Large intestine (tissue), 3 donors: ENCODE measurements around the gene MEAF6. TPM values are rescaled to one million over a fixed set of nuclear protein-coding genes. Genes with fewer than 3 reads are reported as not detected.
A peak's percentile ranks its signal among the peaks of the same experiment; 100 is the strongest.
"Not testable (repeated sequence)": the region's sequence is repeated elsewhere in the genome, so short reads cannot be mapped to it uniquely, and the experiment has no call there.

Experiments used
- DNase-seq, 2 donors: peaks; one replicate each; pipeline versions ENCODE4 v3.0.0 to v3.0.0-alpha.2; 2013
- H3K27ac ChIP-seq: one replicate; pipeline ENCODE4 v1.5.1; 2013; ENCODE audit warnings: low read length
- H3K27me3 ChIP-seq: 2 replicates; pipeline ENCODE4 v1.6.1; 2013; ENCODE audit warnings: low read length; ENCODE audit not compliant: control insufficient read depth, insufficient read depth
- H3K36me3 ChIP-seq: 2 replicates; pipeline ENCODE4 v1.6.1; 2013; ENCODE audit warnings: low read length; ENCODE audit not compliant: control insufficient read depth, insufficient read depth
- H3K4me1 ChIP-seq: one replicate; pipeline ENCODE4 v1.6.1; 2013; ENCODE audit warnings: low read length; ENCODE audit not compliant: control insufficient read depth, insufficient read depth
- H3K4me3 ChIP-seq: one replicate; pipeline ENCODE4 v1.5.1; 2013; ENCODE audit warnings: low read length
- H3K9me3 ChIP-seq: one replicate; pipeline ENCODE4 v1.6.1; 2013; ENCODE audit warnings: mild to moderate bottlenecking, low read depth, low read length, moderate library complexity; ENCODE audit not compliant: control insufficient read depth
- WGBS: methylation state at CpG from one replicate; pipeline ENCODE4 v1.1.5; 2013; ENCODE audit warnings: low lambda C conversion rate; ENCODE audit not compliant: insufficient coverage; 5-methylcytosine and 5-hydroxymethylcytosine counted together
- polyA plus RNA-seq: library from polyadenylated mRNA; unstranded; fragments of 120-200 nt; gene quantifications from one replicate; pipeline ENCODE4 v1.2.1, GENCODE V29; 2013

The MEAF6 gene
- polyA plus RNA-seq, 1 donor = 54.4 TPM

- H3K4me1 ChIP-seq, H3K27ac ChIP-seq, H3K27me3 ChIP-seq, H3K9me3 ChIP-seq, H3K4me3 ChIP-seq, DNase-seq: not testable (repeated sequence)
- H3K36me3 ChIP-seq = peaks cover 50% of the 10 kb centered on the region
- WGBS = no CpG with 5 or more reads among the region's 2 CpGs
Observed at GRCh38 chr1:37502791-37503190, 11.8 kb downstream of the MEAF6 start.

- H3K4me1 ChIP-seq = no peaks in the 10 kb centered on the region
- no peak overlapping the region for H3K4me3 ChIP-seq
- no peak for DNase-seq
- H3K27ac ChIP-seq = no peak overlapping the region
- peaks cover 45% of the 10 kb centered on the region for H3K36me3 ChIP-seq
- no peaks in the 10 kb centered on the region for H3K9me3 ChIP-seq
- no peaks in the 10 kb centered on the region for H3K27me3 ChIP-seq
Observed at GRCh38 chr1:37502104-37502503, 12.5 kb downstream of the MEAF6 start.

GRCh38 chr1:37501661-37502060 lies 12.9 kb downstream of the MEAF6 start:
- Histone ChIP-seq H3K4me3 (no peak overlapping the region), H3K27ac (no peak overlapping the region), H3K9me3 (no peaks in the 10 kb centered on the region), H3K4me1 (no peaks in the 10 kb centered on the region), H3K36me3 (peaks cover 44% of the 10 kb centered on the region), H3K27me3 (no peaks in the 10 kb centered on the region)
- no CpG with 5 or more reads among the region's 5 CpGs for WGBS
- DNase-seq = no peak

GRCh38 chr1:37498872-37499617 lies 15.5 kb downstream of the MEAF6 start:
- no peaks in the 10 kb centered on the region for H3K4me1 ChIP-seq
- no peaks in the 10 kb centered on the region for H3K27me3 ChIP-seq
- peaks cover 46% of the 10 kb centered on the region for H3K36me3 ChIP-seq
- WGBS = no CpG with 5 or more reads among the region's 4 CpGs
- H3K4me3 ChIP-seq = no peak overlapping the region
- DNase-seq = peak in 1 of 2 donors; percentile 14
- H3K9me3 ChIP-seq = no peaks in the 10 kb centered on the region
- no peak overlapping the region for H3K27ac ChIP-seq

- Histone ChIP-seq H3K4me3 (no peak overlapping the region), H3K36me3 (peaks cover 43% of the 10 kb centered on the region), H3K27me3 (no peaks in the 10 kb centered on the region), H3K4me1 (no peaks in the 10 kb centered on the region), H3K27ac (no peak overlapping the region), H3K9me3 (no peaks in the 10 kb centered on the region)
- WGBS = no CpG with 5 or more reads among the region's 2 CpGs
- peak in 1 of 2 donors; percentile 48 for DNase-seq
Observed at GRCh38 chr1:37497832-37498231, 16.7 kb downstream of the MEAF6 start.

- H3K4me3 ChIP-seq = no peak overlapping the region
- WGBS = no CpG with 5 or more reads among the region's 1 CpG
- no peaks in the 10 kb centered on the region for H3K9me3 ChIP-seq
- no peaks in the 10 kb centered on the region for H3K27me3 ChIP-seq
- DNase-seq = no peak
- no peaks in the 10 kb centered on the region for H3K4me1 ChIP-seq
- H3K36me3 ChIP-seq = peaks cover 41% of the 10 kb centered on the region
- no peak overlapping the region for H3K27ac ChIP-seq
Observed at GRCh38 chr1:37495875-37496274, 18.7 kb downstream of the MEAF6 start.

GRCh38 chr1:37493336-37494098 lies 21.0 kb downstream of the MEAF6 start:
- no peak for DNase-seq
- Histone ChIP-seq H3K4me1 (no peaks in the 10 kb centered on the region), H3K9me3 (no peaks in the 10 kb centered on the region), H3K36me3 (peaks cover 38% of the 10 kb centered on the region), H3K27me3 (no peaks in the 10 kb centered on the region), H3K27ac (no peak overlapping the region), H3K4me3 (no peak overlapping the region)
- WGBS = no CpG with 5 or more reads among the region's 2 CpGs

GRCh38 chr1:37487619-37487984 lies 27.0 kb downstream of the MEAF6 start:
- no peak for DNase-seq
- Histone ChIP-seq H3K36me3 (peaks cover 41% of the 10 kb centered on the region), H3K27ac (no peak overlapping the region), H3K4me1 (peaks cover 10% of the 10 kb centered on the region), H3K4me3 (no peak overlapping the region), H3K9me3 (no peaks in the 10 kb centered on the region), H3K27me3 (no peaks in the 10 kb centered on the region)
- WGBS = 100% methylated on average over 1 of the region's 5 CpGs

GRCh38 chr1:37486680-37487618 lies 27.6 kb downstream of the MEAF6 start:
- peaks cover 10% of the 10 kb centered on the region for H3K4me1 ChIP-seq
- H3K27me3 ChIP-seq = no peaks in the 10 kb centered on the region
- H3K27ac ChIP-seq = peak overlapping the region; percentile 63
- peak; percentile 66 to 75 for DNase-seq
- H3K36me3 ChIP-seq = peaks cover 47% of the 10 kb centered on the region
- H3K9me3 ChIP-seq = no peaks in the 10 kb centered on the region
- H3K4me3 ChIP-seq = no peak overlapping the region
- no CpG with 5 or more reads among the region's 10 CpGs for WGBS
